ENCODE data around the gene CASZ1. TPM values are rescaled to one million over a fixed set of nuclear protein-coding genes. Genes with fewer than 3 reads are reported as not detected.
A peak's percentile ranks its signal among the peaks of the same experiment; 100 is the strongest.

The CASZ1 gene
- 10 to 100 TPM; 13.5 to 23.0 (median 14.5) TPM for polyA plus RNA-seq
- long read RNA-seq, donor 1: 0 reads
- long read RNA-seq, donor 2: 0 reads
- long read RNA-seq, donor 3: 0 reads
- long read RNA-seq, donor 4: 0 reads
- long read RNA-seq, donor 5: 0 reads
- long read RNA-seq, donor 6, partial matches to known transcripts: 0 of 1 reads
- long read RNA-seq, donor 6, other reads (novel, unspliced or antisense): 0 of 1 reads
- long read RNA-seq, donor 7: 0 reads
- long read RNA-seq, donor 8: 0 reads
- long read RNA-seq, donor 9: 0 reads
- long read RNA-seq, donor 10: 0 reads

- Histone ChIP-seq H3K27me3 (ENCODE audit: control insufficient read depth in 3 of 3, insufficient read depth in 3 of 3, low read length in 3 of 3) (peaks cover 0 to 11% (median 8%) of the 10 kb centered on the region in 3 donors), H3K4me3 (ENCODE audit: low read depth in 1 of 3, low read length in 3 of 3) (peak within 1 kb of the TSS; percentile 62 to 83 (median 82)), H3K27ac (ENCODE audit: low read depth in 1 of 3, low read length in 2 of 3) (peak within 1 kb of the TSS; percentile 67 to 94 (median 90)), H3K9me3 (ENCODE audit: control insufficient read depth in 2 of 2, insufficient read depth in 1 of 2, low read depth in 1 of 2, low read length in 1 of 2) (no peaks in the 10 kb centered on the region), H3K4me1 (ENCODE audit: control insufficient read depth in 3 of 3, insufficient read depth in 2 of 3, low read depth in 1 of 3, low read length in 2 of 3) (peaks cover 0 to 15% (median 0%) of the 10 kb centered on the region in 3 donors), H3K36me3 (ENCODE audit: control insufficient read depth in 3 of 3, insufficient read depth in 2 of 3, low read depth in 1 of 3, low read length in 3 of 3) (no peaks in the 10 kb centered on the region)
- 1% methylated on average over 69 to 88 of the region's 88 CpGs for WGBS, 3 donors
- FAIRE-seq: no peak
- DNase-seq: peak; percentile 89 to 95
Observed at GRCh38 chr1:10796029-10796944, at the start of gene CASZ1. TSS of gene CASZ1 (minus strand) at chr1:10796646. CDS start at chr1:10693889, 102,757 bp downstream.

GRCh38 chr1:10843697-10844096, 47.3 kb upstream of the CASZ1 start:
- WGBS, 3 donors: 84 to 90% (median 87%) methylated on average over 2 of the region's 2 CpGs
- Histone ChIP-seq H3K4me3 (ENCODE audit: low read depth in 1 of 3, low read length in 3 of 3) (no peak overlapping the region), H3K27me3 (ENCODE audit: control insufficient read depth in 3 of 3, insufficient read depth in 3 of 3, low read length in 3 of 3) (peaks cover 0 to 4% (median 3%) of the 10 kb centered on the region in 3 donors), H3K27ac (ENCODE audit: low read depth in 1 of 3, low read length in 2 of 3) (no peak overlapping the region), H3K9me3 (ENCODE audit: control insufficient read depth in 2 of 2, insufficient read depth in 1 of 2, low read depth in 1 of 2, low read length in 1 of 2) (peaks cover 0 to 6% of the 10 kb centered on the region in 2 donors), H3K4me1 (ENCODE audit: control insufficient read depth in 3 of 3, insufficient read depth in 2 of 3, low read depth in 1 of 3, low read length in 2 of 3) (no peaks in the 10 kb centered on the region), H3K36me3 (ENCODE audit: control insufficient read depth in 3 of 3, insufficient read depth in 2 of 3, low read depth in 1 of 3, low read length in 3 of 3) (no peaks in the 10 kb centered on the region)
- DNase-seq: no peak
- no peak for FAIRE-seq

- FAIRE-seq (no peak), DNase-seq (no peak)
- no peak overlapping the region for H3K4me3 ChIP-seq (ENCODE audit: low read depth in 1 of 3, low read length in 3 of 3)
- no peak overlapping the region for H3K27ac ChIP-seq (ENCODE audit: low read depth in 1 of 3, low read length in 2 of 3)
- peaks cover 0 to 5% (median 4%) of the 10 kb centered on the region in 3 donors for H3K27me3 ChIP-seq (ENCODE audit: control insufficient read depth in 3 of 3, insufficient read depth in 3 of 3, low read length in 3 of 3)
- WGBS, 3 donors: 77 to 83% (median 82%) methylated on average over 13 of the region's 13 CpGs
- no peaks in the 10 kb centered on the region for H3K36me3 ChIP-seq (ENCODE audit: control insufficient read depth in 3 of 3, insufficient read depth in 2 of 3, low read depth in 1 of 3, low read length in 3 of 3)
- no peaks in the 10 kb centered on the region for H3K4me1 ChIP-seq (ENCODE audit: control insufficient read depth in 3 of 3, insufficient read depth in 2 of 3, low read depth in 1 of 3, low read length in 2 of 3)
- H3K9me3 ChIP-seq (ENCODE audit: control insufficient read depth in 2 of 2, insufficient read depth in 1 of 2, low read depth in 1 of 2, low read length in 1 of 2): peaks cover 0 to 6% of the 10 kb centered on the region in 2 donors
Observed at GRCh38 chr1:10841118-10841517, 44.7 kb upstream of the CASZ1 start.

GRCh38 chr1:10839188-10839770, 42.8 kb upstream of the CASZ1 start:
- H3K4me1 ChIP-seq (ENCODE audit: control insufficient read depth in 3 of 3, insufficient read depth in 2 of 3, low read depth in 1 of 3, low read length in 2 of 3): peaks cover 0 to 3% (median 0%) of the 10 kb centered on the region in 3 donors
- FAIRE-seq (no peak), DNase-seq (no peak)
- 72 to 88% (median 84%) methylated on average over 9 of the region's 9 CpGs for WGBS, 3 donors
- no peaks in the 10 kb centered on the region for H3K36me3 ChIP-seq (ENCODE audit: control insufficient read depth in 3 of 3, insufficient read depth in 2 of 3, low read depth in 1 of 3, low read length in 3 of 3)
- H3K27me3 ChIP-seq (ENCODE audit: control insufficient read depth in 3 of 3, insufficient read depth in 3 of 3, low read length in 3 of 3): peaks cover 0 to 13% (median 5%) of the 10 kb centered on the region in 3 donors
- H3K4me3 ChIP-seq (ENCODE audit: low read depth in 1 of 3, low read length in 3 of 3): no peak overlapping the region
- peaks cover 0 to 3% of the 10 kb centered on the region in 2 donors for H3K9me3 ChIP-seq (ENCODE audit: control insufficient read depth in 2 of 2, insufficient read depth in 1 of 2, low read depth in 1 of 2, low read length in 1 of 2)
- no peak overlapping the region for H3K27ac ChIP-seq (ENCODE audit: low read depth in 1 of 3, low read length in 2 of 3)

GRCh38 chr1:10838541-10838940, 42.1 kb upstream of the CASZ1 start:
- Histone ChIP-seq H3K4me3 (ENCODE audit: low read depth in 1 of 3, low read length in 3 of 3) (no peak overlapping the region), H3K9me3 (ENCODE audit: control insufficient read depth in 2 of 2, insufficient read depth in 1 of 2, low read depth in 1 of 2, low read length in 1 of 2) (no peaks in the 10 kb centered on the region), H3K4me1 (ENCODE audit: control insufficient read depth in 3 of 3, insufficient read depth in 2 of 3, low read depth in 1 of 3, low read length in 2 of 3) (peaks cover 0 to 3% (median 0%) of the 10 kb centered on the region in 3 donors), H3K27ac (ENCODE audit: low read depth in 1 of 3, low read length in 2 of 3) (no peak overlapping the region), H3K36me3 (ENCODE audit: control insufficient read depth in 3 of 3, insufficient read depth in 2 of 3, low read depth in 1 of 3, low read length in 3 of 3) (no peaks in the 10 kb centered on the region), H3K27me3 (ENCODE audit: control insufficient read depth in 3 of 3, insufficient read depth in 3 of 3, low read length in 3 of 3) (peaks cover 0 to 13% (median 5%) of the 10 kb centered on the region in 3 donors)
- FAIRE-seq (no peak), DNase-seq (no peak)
- 71 to 86% (median 86%) methylated on average over 11 of the region's 11 CpGs for WGBS, 3 donors

GRCh38 chr1:10836726-10837125, 40.3 kb upstream of the CASZ1 start:
- 82 to 84% (median 83%) methylated on average over 11 of the region's 11 CpGs for WGBS, 3 donors
- H3K27ac ChIP-seq (ENCODE audit: low read depth in 1 of 3, low read length in 2 of 3): no peak overlapping the region
- H3K4me1 ChIP-seq (ENCODE audit: control insufficient read depth in 3 of 3, insufficient read depth in 2 of 3, low read depth in 1 of 3, low read length in 2 of 3): peaks cover 0 to 3% (median 0%) of the 10 kb centered on the region in 3 donors
- H3K9me3 ChIP-seq (ENCODE audit: control insufficient read depth in 2 of 2, insufficient read depth in 1 of 2, low read depth in 1 of 2, low read length in 1 of 2): no peaks in the 10 kb centered on the region
- no peak overlapping the region for H3K4me3 ChIP-seq (ENCODE audit: low read depth in 1 of 3, low read length in 3 of 3)
- FAIRE-seq (no peak), DNase-seq (no peak)
- H3K27me3 ChIP-seq (ENCODE audit: control insufficient read depth in 3 of 3, insufficient read depth in 3 of 3, low read length in 3 of 3): peaks cover 0 to 9% (median 2%) of the 10 kb centered on the region in 3 donors
- no peaks in the 10 kb centered on the region for H3K36me3 ChIP-seq (ENCODE audit: control insufficient read depth in 3 of 3, insufficient read depth in 2 of 3, low read depth in 1 of 3, low read length in 3 of 3)

- Histone ChIP-seq H3K4me3 (ENCODE audit: low read depth in 1 of 3, low read length in 3 of 3) (peak overlapping the region in 1 of 3 donors; percentile 1), H3K27me3 (ENCODE audit: control insufficient read depth in 3 of 3, insufficient read depth in 3 of 3, low read length in 3 of 3) (peaks cover 0 to 9% (median 2%) of the 10 kb centered on the region in 3 donors), H3K4me1 (ENCODE audit: control insufficient read depth in 3 of 3, insufficient read depth in 2 of 3, low read depth in 1 of 3, low read length in 2 of 3) (peaks cover 0 to 3% (median 0%) of the 10 kb centered on the region in 3 donors), H3K36me3 (ENCODE audit: control insufficient read depth in 3 of 3, insufficient read depth in 2 of 3, low read depth in 1 of 3, low read length in 3 of 3) (no peaks in the 10 kb centered on the region), H3K27ac (ENCODE audit: low read depth in 1 of 3, low read length in 2 of 3) (no peak overlapping the region), H3K9me3 (ENCODE audit: control insufficient read depth in 2 of 2, insufficient read depth in 1 of 2, low read depth in 1 of 2, low read length in 1 of 2) (no peaks in the 10 kb centered on the region)
- FAIRE-seq (no peak), DNase-seq (peak; percentile 43 to 71)
- 16 to 21% (median 20%) methylated on average over 24 to 31 of the region's 31 CpGs for WGBS, 3 donors
Observed at GRCh38 chr1:10835822-10836421, 39.5 kb upstream of the CASZ1 start.

- no peak for DNase-seq
Observed at GRCh38 chr1:10835421-10835820, 39.0 kb upstream of the CASZ1 start.

More at GRCh38 chr1:10835421-10835820, 39.0 kb upstream of the CASZ1 start:
- Histone ChIP-seq H3K27ac (ENCODE audit: low read depth in 1 of 3, low read length in 2 of 3) (no peak overlapping the region), H3K4me3 (ENCODE audit: low read depth in 1 of 3, low read length in 3 of 3) (no peak overlapping the region), H3K4me1 (ENCODE audit: control insufficient read depth in 3 of 3, insufficient read depth in 2 of 3, low read depth in 1 of 3, low read length in 2 of 3) (peaks cover 0 to 3% (median 0%) of the 10 kb centered on the region in 3 donors), H3K9me3 (ENCODE audit: control insufficient read depth in 2 of 2, insufficient read depth in 1 of 2, low read depth in 1 of 2, low read length in 1 of 2) (no peaks in the 10 kb centered on the region), H3K36me3 (ENCODE audit: control insufficient read depth in 3 of 3, insufficient read depth in 2 of 3, low read depth in 1 of 3, low read length in 3 of 3) (no peaks in the 10 kb centered on the region), H3K27me3 (ENCODE audit: control insufficient read depth in 3 of 3, insufficient read depth in 3 of 3, low read length in 3 of 3) (peaks cover 0 to 13% (median 2%) of the 10 kb centered on the region in 3 donors)
- WGBS, 3 donors: 29 to 70% (median 54%) methylated on average over 10 to 12 of the region's 12 CpGs
- no peak for FAIRE-seq
